A549 treated with GW870086 at 1 μM for 4 hours (cell line): ENCODE results near the gene RASEF. TPM values are rescaled to one million over a fixed set of nuclear protein-coding genes. Genes with fewer than 3 reads are reported as not detected.

Experiments
- total RNA-seq: library from RNA; stranded (reverse); fragments of 200-300 nt; extraction: Qiagen RNA extraction; gene quantifications from 5 replicates; pipeline ENCODE4 v1.2.3, GENCODE V29; 2022; ENCODE audit warnings: low read depth

RASEF gene
- 5.7 to 7.3 TPM (median 7.2 TPM) in 5 replicates for total RNA-seq

GRCh38 chr9:83062651-83063527, at the start of gene RASEF:
Gene RASEF (minus strand): TSS chr9:83063142. CDS start chr9:83062867, 275 bp downstream.

